ENCODE results near the gene CCDC157. TPM values are rescaled to one million over a fixed set of nuclear protein-coding genes. Genes with fewer than 3 reads are reported as not detected.

The CCDC157 gene
- total and polyA plus RNA-seq, 2 donors (not counting 1 experiment from before 2014, with no cell fraction given) = 3.6 to 6.4 TPM

DNA sequence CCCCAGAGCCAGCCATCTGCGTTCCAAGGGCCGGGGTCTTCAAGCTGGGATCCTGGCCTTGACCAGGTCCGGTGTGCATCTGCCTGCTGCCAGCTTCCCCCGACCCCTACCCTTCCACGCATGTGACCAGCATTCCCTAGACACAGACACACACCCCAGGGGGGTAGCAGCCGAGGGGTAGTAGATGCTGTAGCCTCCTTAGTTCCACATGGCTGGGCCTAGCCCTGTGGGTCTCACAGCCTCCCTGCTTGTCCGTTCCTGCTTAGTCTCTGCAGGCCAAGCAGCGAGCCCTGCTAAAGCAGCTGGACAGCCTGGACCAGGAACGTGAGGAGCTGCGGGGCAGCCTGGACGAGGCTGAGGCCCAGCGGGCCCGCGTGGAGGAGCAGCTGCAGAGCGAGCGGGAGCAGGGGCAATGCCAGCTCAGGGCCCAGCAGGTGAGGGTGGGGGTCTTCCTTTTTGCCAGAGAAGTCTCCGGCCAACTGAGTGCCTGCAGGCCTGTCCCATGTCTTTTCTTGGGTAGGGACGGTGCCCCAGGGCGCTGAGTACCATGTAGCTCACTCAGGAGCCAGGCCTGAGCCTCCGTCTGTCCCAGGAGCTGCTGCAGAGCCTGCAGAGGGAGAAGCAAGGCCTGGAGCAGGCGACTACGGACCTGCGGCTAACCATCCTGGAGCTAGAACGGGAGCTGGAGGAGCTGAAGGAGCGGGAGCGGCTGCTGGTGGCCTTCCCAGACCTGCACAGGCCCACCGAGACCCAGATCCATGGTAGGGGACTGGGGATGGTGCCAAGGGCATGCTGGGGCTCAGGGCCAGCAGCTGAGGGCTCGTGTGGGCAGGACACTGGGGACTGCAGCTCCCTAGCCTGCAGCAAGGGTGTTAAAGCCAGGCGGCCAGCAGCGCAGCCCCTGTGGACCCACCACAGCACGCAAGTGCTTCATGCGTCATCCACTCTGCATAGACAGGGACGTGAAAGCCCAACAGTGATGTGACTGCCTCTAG, 16.8 kb downstream of the CCDC157 start:
- DNase-seq (no peak), ATAC-seq (ENCODE audit: low read depth) (no peak)
- WGBS (ENCODE audit: insufficient coverage) = 94% methylated on average over 33 of the region's 33 CpGs
- TF ChIP-seq EZH2 (IDR thresholded peaks at IDR 0.05; ENCODE audit: borderline replicate concordance, insufficient read depth, low read depth, low read length, poor library complexity, severe bottlenecking) = no peak
- TF ChIP-seq, protein P1, sequence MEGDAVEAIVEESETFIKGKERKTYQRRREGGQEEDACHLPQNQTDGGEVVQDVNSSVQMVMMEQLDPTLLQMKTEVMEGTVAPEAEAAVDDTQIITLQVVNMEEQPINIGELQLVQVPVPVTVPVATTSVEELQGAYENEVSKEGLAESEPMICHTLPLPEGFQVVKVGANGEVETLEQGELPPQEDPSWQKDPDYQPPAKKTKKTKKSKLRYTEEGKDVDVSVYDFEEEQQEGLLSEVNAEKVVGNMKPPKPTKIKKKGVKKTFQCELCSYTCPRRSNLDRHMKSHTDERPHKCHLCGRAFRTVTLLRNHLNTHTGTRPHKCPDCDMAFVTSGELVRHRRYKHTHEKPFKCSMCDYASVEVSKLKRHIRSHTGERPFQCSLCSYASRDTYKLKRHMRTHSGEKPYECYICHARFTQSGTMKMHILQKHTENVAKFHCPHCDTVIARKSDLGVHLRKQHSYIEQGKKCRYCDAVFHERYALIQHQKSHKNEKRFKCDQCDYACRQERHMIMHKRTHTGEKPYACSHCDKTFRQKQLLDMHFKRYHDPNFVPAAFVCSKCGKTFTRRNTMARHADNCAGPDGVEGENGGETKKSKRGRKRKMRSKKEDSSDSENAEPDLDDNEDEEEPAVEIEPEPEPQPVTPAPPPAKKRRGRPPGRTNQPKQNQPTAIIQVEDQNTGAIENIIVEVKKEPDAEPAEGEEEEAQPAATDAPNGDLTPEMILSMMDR (IDR thresholded peaks at IDR 0.05) = no peak
- H3K36me3 ChIP-seq (replicated peaks in 1 of 2; ENCODE audit: control extremely low read depth in 1 of 2, control insufficient read depth in 1 of 2, extremely low read depth in 1 of 2, insufficient read depth in 2 of 2, low read length in 1 of 2) = no peaks in the 10 kb centered on the region
- intact Hi-C loops (cut with micrococcal nuclease) = no loop called here
- CTCF ChIA-PET = interaction anchor here (1.7 to 2.7 kb wide), 2 partner anchors 15 to 86 kb away, joined by 6 to 8 read pairs; no protein-coding TSS in a partner anchor
- no peak overlapping the region for H2AFZ ChIP-seq (ENCODE audit: insufficient read depth, low read depth, low read length, poor library complexity, severe bottlenecking)
- Mint-ChIP-seq H3K4me1 (no peaks in the 10 kb centered on the region), H3K27me3 (no peaks in the 10 kb centered on the region), H3K4me3 (no peak overlapping the region), H3K27ac (no peak overlapping the region), H3K9me3 (ENCODE audit: insufficient read depth) (no peaks in the 10 kb centered on the region)
- H4K20me1 ChIP-seq (ENCODE audit: control insufficient read depth, insufficient read depth, low read length, poor library complexity, severe bottlenecking) = no peaks in the 10 kb centered on the region
- H3K9ac ChIP-seq (ENCODE audit: low read length) = no peak overlapping the region
- POLR2A ChIA-PET = no interaction called here
- H3K79me2 ChIP-seq (ENCODE audit: control insufficient read depth, insufficient read depth, low read length) = no peaks in the 10 kb centered on the region
- no peaks in the 10 kb centered on the region for H3K4me1 ChIP-seq (ENCODE audit: control insufficient read depth in 2 of 2, insufficient read depth in 2 of 2, low read length in 2 of 2)
- no peaks in the 10 kb centered on the region for H3K27me3 ChIP-seq (replicated peaks in 1 of 4; ENCODE audit: control extremely low read depth in 1 of 4, control insufficient read depth in 3 of 4, insufficient read depth in 4 of 4, low read length in 3 of 4)
- no peak overlapping the region for H3K4me2 ChIP-seq (replicated peaks; ENCODE audit: low read depth, low read length, poor library complexity, severe bottlenecking)
- H3K9me3 ChIP-seq (ENCODE audit: control extremely low read depth in 1 of 3, control insufficient read depth in 2 of 3, insufficient read depth in 1 of 3, low read length in 2 of 3) = no peaks in the 10 kb centered on the region
- no peak overlapping the region for H3K27ac ChIP-seq (ENCODE audit: low read length in 2 of 2)
- no peak overlapping the region for H3K4me3 ChIP-seq (ENCODE audit: control extremely low read depth in 1 of 5, extremely low read depth in 1 of 5, insufficient read depth in 1 of 5, low read depth in 2 of 5, low read length in 4 of 5)

DNA sequence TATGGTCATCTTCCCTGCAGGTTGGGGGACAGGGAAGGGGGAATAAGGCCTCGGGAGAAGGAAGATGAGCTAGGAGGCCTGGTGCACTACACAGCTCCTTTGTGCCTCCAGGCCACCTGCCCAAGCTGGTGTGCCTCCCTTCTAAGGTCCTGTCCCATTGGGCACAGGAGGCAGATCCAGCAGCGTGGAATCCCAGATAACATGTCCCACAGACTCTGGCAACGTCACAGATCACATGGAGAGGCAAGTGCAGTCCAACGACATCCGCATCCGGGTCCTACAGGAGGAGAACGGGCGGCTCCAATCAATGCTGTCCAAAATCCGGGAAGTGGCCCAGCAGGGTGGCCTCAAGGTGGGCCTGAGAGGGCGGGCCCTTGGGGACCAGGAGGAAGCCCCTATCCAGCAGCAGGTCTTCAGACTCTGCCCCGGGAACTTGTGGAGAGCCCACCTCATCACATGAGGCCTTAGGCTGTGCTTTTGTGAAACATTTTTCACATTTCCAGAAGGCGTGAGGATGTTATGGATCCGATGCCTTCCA, 18.6 kb downstream of the CCDC157 start:
- Histone ChIP-seq H3K9ac (ENCODE audit: low read length) (no peak overlapping the region), H3K79me2 (ENCODE audit: control insufficient read depth, insufficient read depth, low read length) (no peaks in the 10 kb centered on the region), H2AFZ (ENCODE audit: insufficient read depth, low read depth, low read length, poor library complexity, severe bottlenecking) (no peak overlapping the region), H3K36me3 (replicated peaks in 1 of 2; ENCODE audit: control extremely low read depth in 1 of 2, control insufficient read depth in 1 of 2, extremely low read depth in 1 of 2, insufficient read depth in 2 of 2, low read length in 1 of 2) (no peaks in the 10 kb centered on the region), H3K4me3 (ENCODE audit: control extremely low read depth in 1 of 5, extremely low read depth in 1 of 5, insufficient read depth in 1 of 5, low read depth in 2 of 5, low read length in 4 of 5) (no peak overlapping the region), H3K9me3 (ENCODE audit: control extremely low read depth in 1 of 3, control insufficient read depth in 2 of 3, insufficient read depth in 1 of 3, low read length in 2 of 3) (no peaks in the 10 kb centered on the region), H3K4me2 (replicated peaks; ENCODE audit: low read depth, low read length, poor library complexity, severe bottlenecking) (no peak overlapping the region), H3K27me3 (replicated peaks in 1 of 4; ENCODE audit: control extremely low read depth in 1 of 4, control insufficient read depth in 3 of 4, insufficient read depth in 4 of 4, low read length in 3 of 4) (no peaks in the 10 kb centered on the region), H3K27ac (ENCODE audit: low read length in 2 of 2) (no peak overlapping the region), H3K4me1 (ENCODE audit: control insufficient read depth in 2 of 2, insufficient read depth in 2 of 2, low read length in 2 of 2) (peaks cover 3 to 9% of the 10 kb centered on the region in 2 donors), H4K20me1 (ENCODE audit: control insufficient read depth, insufficient read depth, low read length, poor library complexity, severe bottlenecking) (no peaks in the 10 kb centered on the region)
- DNase-seq = no peak
- Mint-ChIP-seq H3K9me3 (ENCODE audit: insufficient read depth) (no peaks in the 10 kb centered on the region), H3K27me3 (no peaks in the 10 kb centered on the region), H3K27ac (no peak overlapping the region), H3K4me1 (peaks cover 3% of the 10 kb centered on the region), H3K4me3 (no peak overlapping the region)
- ChIA-PET POLR2A (no interaction called here), CTCF (interaction anchor here (1.1 to 2.7 kb wide), 5 partner anchors 12 to 268 kb away, joined by 3 to 8 read pairs (median 5); no protein-coding TSS in a partner anchor)
- ATAC-seq (ENCODE audit: low read depth) = no peak
- 95% methylated on average over 12 of the region's 13 CpGs for WGBS (ENCODE audit: insufficient coverage)
- TF ChIP-seq EZH2 (IDR thresholded peaks at IDR 0.05; ENCODE audit: borderline replicate concordance, insufficient read depth, low read depth, low read length, poor library complexity, severe bottlenecking) = no peak
- TF ChIP-seq, protein P1 (IDR thresholded peaks at IDR 0.05) = no peak
- intact Hi-C loops (cut with micrococcal nuclease) = no loop called here

Data from B cell (primary cell).